A549 (cell line): ENCODE measurements around the gene CDC45. TPM values are rescaled to one million over a fixed set of nuclear protein-coding genes. Genes with fewer than 3 reads are reported as not detected.
"Not testable (repeated sequence)": the region's sequence is repeated elsewhere in the genome, so short reads cannot be mapped to it uniquely, and the experiment has no call there.

Source experiments
- ATAC-seq, 2 experiments: fragments of 200-7000 bp in 1 of 2; fragments of >200 bp in 1 of 2; cut with Nextera tagmentation in 1 of 2; cut with Tn5 transposase in 1 of 2; 3 replicates each; pipeline versions ENCODE4 v1.8.0 to v1.9.1; 2018 to 2020; ENCODE audit warnings: mild to moderate bottlenecking in 1 of 2, moderate library complexity in 1 of 2
- CTCF ChIA-PET: fragments of 300-600 bp; sonication (Branson Sonifier 250); formaldehyde crosslinking; extraction: SDS; loops from one replicate; lab custom pipeline; 2021; ENCODE audit warnings: antibody characterized with exemption, inconsistent platforms; lab: Yijun Ruan, JAX
- POLR2A ChIA-PET: fragments of 350-600 bp; formaldehyde crosslinking; extraction: SDS; loops from one replicate; lab custom pipeline; 2021; ENCODE audit warnings: antibody characterized with exemption, inconsistent platforms; lab: Yijun Ruan, JAX
- DNase-seq, 2 experiments: peaks; one replicate each; pipeline versions ENCODE4 v3.0.0 to v3.0.0-alpha.2; 2011 to 2016; ENCODE audit warnings: low read depth in 1 of 2, low spot score in 1 of 2
- FAIRE-seq: peaks from 2 replicates; lab custom pipeline; 2011; peaks lifted over from hg19 to GRCh38; lab: Jason Lieb, UNC
- H3K27ac ChIP-seq, 2 experiments: fragments of >200 bp; sonication (Bioruptor Twin); formaldehyde crosslinking; 3 replicates each; pipeline ENCODE4 v1.5.1; 2016 to 2017
- H3K4me1 ChIP-seq: fragments of >200 bp; sonication (Bioruptor Twin); formaldehyde crosslinking; 3 replicates; pipeline ENCODE4 v1.6.1; 2016
- H3K4me2 ChIP-seq: fragments of >200 bp; sonication (Bioruptor Twin); formaldehyde crosslinking; 3 replicates; pipeline ENCODE4 v1.6.1; 2016
- H3K4me3 ChIP-seq: fragments of >200 bp; sonication (Bioruptor Twin); formaldehyde crosslinking; 3 replicates; pipeline ENCODE4 v1.5.1; 2016
- H3K9me3 ChIP-seq: fragments of >200 bp; sonication (Bioruptor Twin); formaldehyde crosslinking; 3 replicates; pipeline ENCODE4 v1.6.1; 2016
- BHLHE40 ChIP-seq: IDR thresholded peaks from 2 replicates; pipeline ENCODE4 v1.6.1; 2012; ENCODE audit warnings: low read depth, low read length, inconsistent platforms
- EHMT2 ChIP-seq: fragments of 200-600 bp; sonication (generic); IDR thresholded peaks from 2 replicates; pipeline ENCODE4 v1.6.1; 2016; ENCODE audit warnings: antibody characterized with exemption, low read depth, mild to moderate bottlenecking, moderate library complexity
- EP300 ChIP-seq, 2 experiments: fragments of >200 bp; sonication (Bioruptor Twin); formaldehyde crosslinking; IDR thresholded peaks; 2 replicates in 1 of 2; 3 replicates in 1 of 2; pipeline ENCODE4 v1.6.1; 2016 to 2017
- HOXA7 ChIP-seq: fragments of 250-450 bp; sonication (Bioruptor Pico); IDR thresholded peaks from 2 replicates; pipeline ENCODE4 v1.5.0; 2020; ENCODE audit warnings: mild to moderate bottlenecking, moderate library complexity
- KDM1A ChIP-seq: fragments of 200-600 bp; sonication (generic); IDR thresholded peaks from 2 replicates; pipeline ENCODE4 v1.6.1; 2016; ENCODE audit warnings: low read depth, mild to moderate bottlenecking
- MAZ ChIP-seq: fragments of 150-350 bp; IDR thresholded peaks from 2 replicates; pipeline ENCODE4 v1.6.1; 2014; ENCODE audit warnings: antibody characterized with exemption, low read depth, low read length, borderline replicate concordance
- NFE2L2 ChIP-seq: fragments of 150-350 bp; conservative IDR thresholded peaks from 2 replicates; pipeline ENCODE4 v1.6.1; 2014; ENCODE audit warnings: low read length
- NR3C1 ChIP-seq: fragments of >200 bp; sonication (Bioruptor Twin); formaldehyde crosslinking; IDR thresholded peaks from 3 replicates; pipeline ENCODE4 v1.6.1; 2017
- RCOR1 ChIP-seq: fragments of 150-350 bp; IDR thresholded peaks from 2 replicates; pipeline ENCODE4 v1.6.1; 2014; ENCODE audit warnings: antibody characterized with exemption, low read length, low read depth
- ZC3H11A ChIP-seq: fragments of 450-650 bp; IDR thresholded peaks from 2 replicates; pipeline ENCODE4 v1.6.1; 2014; ENCODE audit warnings: antibody characterized with exemption, mild to moderate bottlenecking
- ZNF302 ChIP-seq: fragments of 250-450 bp; sonication (Bioruptor Pico); IDR thresholded peaks from 2 replicates; pipeline ENCODE4 v1.9.0; 2021; ENCODE audit warnings: inconsistent platforms, mild to moderate bottlenecking, moderate library complexity
- ZSCAN20 ChIP-seq: fragments of 250-450 bp; sonication (Bioruptor Pico); IDR thresholded peaks from 2 replicates; pipeline ENCODE4 v1.8.0; 2022; ENCODE audit warnings: mild to moderate bottlenecking, moderate library complexity
- WGBS: methylation state at CpG from one replicate; pipeline ENCODE4 v1.1.6; 2017; ENCODE audit errors: missing lambda C conversion rate; 5-methylcytosine and 5-hydroxymethylcytosine counted together
- polyA plus RNA-seq, 4 experiments: library from polyadenylated mRNA; depleted of rRNA in 3 of 4; stranded (reverse); fragments of >200 nt; fragmentation: RNase III in 1 of 4; extraction: RNeasy Plus Mini Kit Qiagen cat#74134 plus additional on column Dnase treatment in 1 of 4; gene quantifications; 2 replicates in 3 of 4; 3 replicates in 1 of 4; pipeline ENCODE4 v1.2.3, GENCODE V29; 2011 to 2017
- TF ChIP-seq, protein P1 (sequence below): fragments of >200 bp; sonication (Bioruptor Twin); formaldehyde crosslinking; IDR thresholded peaks from 3 replicates; pipeline ENCODE4 v1.5.1; 2016
- TF ChIP-seq, protein P2 (sequence below): fragments of 200-600 bp; sonication (generic); IDR thresholded peaks from 2 replicates; pipeline ENCODE4 v1.6.1; 2016; ENCODE audit warnings: antibody characterized with exemption, mild to moderate bottlenecking, moderate library complexity
- TF ChIP-seq, protein P3 (sequence below): fragments of 450-650 bp; IDR thresholded peaks from 2 replicates; pipeline ENCODE4 v1.6.1; 2014; ENCODE audit warnings: antibody characterized with exemption
- TF ChIP-seq, protein P4 (sequence below): fragments of >200 bp; sonication (Bioruptor Twin); formaldehyde crosslinking; IDR thresholded peaks from 2 replicates; pipeline ENCODE4 v1.6.1; 2016
- TF ChIP-seq, protein P5 (sequence below): fragments of 150-350 bp; IDR thresholded peaks from 2 replicates; pipeline ENCODE4 v1.6.1; 2014; ENCODE audit warnings: low read depth, mild to moderate bottlenecking, low read length
- TF ChIP-seq, protein P6 (sequence below): IDR thresholded peaks from 2 replicates; pipeline ENCODE4 v1.6.1; 2012

Gene CDC45
- polyA plus RNA-seq, 2 of the 4 experiments (the other 2 are of a cell fraction), result 47.2 to 51.6 TPM

DNA sequence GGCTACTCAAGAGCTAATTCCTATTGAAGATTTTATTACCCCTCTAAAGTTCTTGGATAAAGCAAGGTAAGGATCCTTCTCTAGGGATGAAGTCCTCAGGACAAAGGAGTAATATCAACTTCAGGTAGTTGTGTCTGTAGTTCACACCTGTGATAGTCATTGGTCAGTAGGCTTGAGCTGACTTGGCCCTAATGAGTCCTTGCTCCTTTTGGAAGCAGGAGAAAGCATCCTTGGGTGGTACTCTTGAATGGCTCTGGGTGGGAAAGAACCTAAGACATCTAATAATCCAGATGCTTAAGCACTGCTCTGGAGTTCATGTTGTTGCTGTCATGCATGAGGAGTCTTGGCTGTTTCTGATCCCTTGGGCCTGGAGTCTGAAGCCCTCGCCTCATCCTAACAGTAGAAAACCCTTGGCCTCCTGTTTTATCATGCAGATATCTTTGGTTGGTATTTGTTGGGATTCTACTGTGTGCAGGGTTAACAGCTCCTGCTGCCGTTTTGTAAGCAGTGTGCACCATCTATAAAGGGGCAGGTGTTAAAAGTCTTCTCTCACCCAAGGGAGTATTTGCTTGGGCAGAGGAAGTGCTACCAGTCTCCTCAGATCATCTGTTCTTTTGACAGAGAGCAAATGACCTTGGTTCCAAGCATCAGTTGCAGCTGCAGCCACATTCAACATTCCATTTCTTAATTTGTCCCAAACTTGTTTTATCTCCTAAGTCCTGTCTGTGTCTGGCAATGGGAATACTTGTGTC is 44.7 kb upstream of the CDC45 start:
- Histone ChIP-seq H3K4me3 (no peak overlapping the region), H3K4me2 (no peak overlapping the region), H3K9me3 (no peaks in the 10 kb centered on the region), H3K4me1 (peaks cover 4% of the 10 kb centered on the region), H3K27ac (no peak overlapping the region)
- ATAC-seq, result no peak
- ChIA-PET POLR2A (no interaction called here), CTCF (interaction anchor here (1.2 to 1.9 kb wide), 2 partner anchors 10 to 290 kb away, joined by 4 to 7 read pairs; partner anchors contain the start of gene ESS2)
- DNase-seq, result no peak
- FAIRE-seq, result no peak
- WGBS, result 92% methylated on average over 2 of the region's 2 CpGs
- TF ChIP-seq NR3C1 (no peak), EHMT2 (no peak), RCOR1 (no peak), ZSCAN20 (CRISPR knock-in tag) (no peak), ZNF302 (no peak), BHLHE40 (no peak)
- TF ChIP-seq, protein P1, sequence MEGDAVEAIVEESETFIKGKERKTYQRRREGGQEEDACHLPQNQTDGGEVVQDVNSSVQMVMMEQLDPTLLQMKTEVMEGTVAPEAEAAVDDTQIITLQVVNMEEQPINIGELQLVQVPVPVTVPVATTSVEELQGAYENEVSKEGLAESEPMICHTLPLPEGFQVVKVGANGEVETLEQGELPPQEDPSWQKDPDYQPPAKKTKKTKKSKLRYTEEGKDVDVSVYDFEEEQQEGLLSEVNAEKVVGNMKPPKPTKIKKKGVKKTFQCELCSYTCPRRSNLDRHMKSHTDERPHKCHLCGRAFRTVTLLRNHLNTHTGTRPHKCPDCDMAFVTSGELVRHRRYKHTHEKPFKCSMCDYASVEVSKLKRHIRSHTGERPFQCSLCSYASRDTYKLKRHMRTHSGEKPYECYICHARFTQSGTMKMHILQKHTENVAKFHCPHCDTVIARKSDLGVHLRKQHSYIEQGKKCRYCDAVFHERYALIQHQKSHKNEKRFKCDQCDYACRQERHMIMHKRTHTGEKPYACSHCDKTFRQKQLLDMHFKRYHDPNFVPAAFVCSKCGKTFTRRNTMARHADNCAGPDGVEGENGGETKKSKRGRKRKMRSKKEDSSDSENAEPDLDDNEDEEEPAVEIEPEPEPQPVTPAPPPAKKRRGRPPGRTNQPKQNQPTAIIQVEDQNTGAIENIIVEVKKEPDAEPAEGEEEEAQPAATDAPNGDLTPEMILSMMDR, result no peak

DNA sequence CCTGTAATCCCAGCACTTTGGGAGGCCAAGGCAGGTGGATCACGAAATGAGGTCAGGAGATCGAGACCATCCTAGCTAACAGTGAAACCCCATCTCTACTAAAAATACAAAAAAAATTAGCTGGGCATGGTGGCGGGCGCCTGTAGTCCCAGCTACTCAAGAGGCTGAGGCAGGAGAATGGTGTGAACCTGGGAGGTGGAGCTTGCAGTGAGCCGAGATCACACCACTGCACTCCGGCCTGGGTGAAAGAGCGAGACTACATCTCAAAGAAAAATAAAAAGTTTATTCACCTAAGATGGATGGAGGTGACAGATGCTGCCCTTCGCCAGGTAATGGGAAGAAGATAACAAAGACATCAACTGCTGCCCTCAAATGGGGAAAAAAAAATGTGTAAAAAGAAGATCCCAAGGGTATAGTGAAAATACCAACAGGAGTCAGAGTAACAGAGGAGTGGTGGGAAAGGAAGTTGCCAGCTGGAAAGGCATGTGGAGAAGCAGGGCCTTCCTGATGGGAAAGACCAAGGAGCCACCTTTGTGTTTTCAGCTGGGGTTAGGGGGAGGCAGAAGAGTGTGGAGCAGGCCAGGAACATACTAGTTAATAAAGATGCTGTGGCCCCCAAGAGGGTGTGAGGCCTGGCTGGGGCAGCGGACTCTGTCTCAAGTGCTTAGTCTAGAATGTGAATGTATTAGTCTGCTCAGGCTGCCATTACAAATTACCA is 43.1 kb upstream of the CDC45 start:
- H3K4me1 ChIP-seq, H3K9me3 ChIP-seq, H3K4me3 ChIP-seq, POLR2A ChIA-PET, FAIRE-seq, H3K4me2 ChIP-seq, H3K27ac ChIP-seq, DNase-seq, CTCF ChIA-PET, ATAC-seq: not testable (repeated sequence)
- WGBS, result 97% methylated on average over 9 of the region's 9 CpGs

DNA sequence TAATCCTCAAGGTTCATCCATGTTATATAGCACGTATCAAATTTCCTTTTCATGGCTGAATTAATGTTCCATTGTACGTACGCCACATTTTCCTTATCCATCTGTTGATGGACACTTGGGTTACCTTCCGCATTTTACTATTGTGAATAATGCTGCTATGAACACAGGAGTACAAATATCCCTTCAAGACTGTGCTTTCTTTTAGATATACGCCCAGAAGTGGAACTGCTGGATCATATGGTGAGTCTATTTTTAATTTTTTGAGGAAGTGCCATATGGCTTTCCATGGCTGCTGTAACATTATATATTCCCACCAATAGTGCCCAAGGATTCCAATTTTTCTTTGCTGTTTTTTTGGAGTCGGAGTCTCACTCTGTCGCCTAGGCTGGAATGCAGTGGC is 41.4 kb upstream of the CDC45 start:
- no peak overlapping the region for H3K4me3 ChIP-seq
- WGBS, result 85% methylated on average over 7 of the region's 7 CpGs
- no peak for DNase-seq
- no peak for FAIRE-seq
- H3K4me1 ChIP-seq, result no peaks in the 10 kb centered on the region
- no peak overlapping the region for H3K4me2 ChIP-seq
- TF ChIP-seq ZNF302, result no peak
- ATAC-seq, result no peak
- CTCF ChIA-PET, result interaction anchor here (0.6 kb wide), 1 partner anchor 169 kb away, joined by 3 read pairs; no protein-coding TSS in a partner anchor
- no peaks in the 10 kb centered on the region for H3K9me3 ChIP-seq
- no peak overlapping the region for H3K27ac ChIP-seq
- POLR2A ChIA-PET, result no interaction called here

DNA sequence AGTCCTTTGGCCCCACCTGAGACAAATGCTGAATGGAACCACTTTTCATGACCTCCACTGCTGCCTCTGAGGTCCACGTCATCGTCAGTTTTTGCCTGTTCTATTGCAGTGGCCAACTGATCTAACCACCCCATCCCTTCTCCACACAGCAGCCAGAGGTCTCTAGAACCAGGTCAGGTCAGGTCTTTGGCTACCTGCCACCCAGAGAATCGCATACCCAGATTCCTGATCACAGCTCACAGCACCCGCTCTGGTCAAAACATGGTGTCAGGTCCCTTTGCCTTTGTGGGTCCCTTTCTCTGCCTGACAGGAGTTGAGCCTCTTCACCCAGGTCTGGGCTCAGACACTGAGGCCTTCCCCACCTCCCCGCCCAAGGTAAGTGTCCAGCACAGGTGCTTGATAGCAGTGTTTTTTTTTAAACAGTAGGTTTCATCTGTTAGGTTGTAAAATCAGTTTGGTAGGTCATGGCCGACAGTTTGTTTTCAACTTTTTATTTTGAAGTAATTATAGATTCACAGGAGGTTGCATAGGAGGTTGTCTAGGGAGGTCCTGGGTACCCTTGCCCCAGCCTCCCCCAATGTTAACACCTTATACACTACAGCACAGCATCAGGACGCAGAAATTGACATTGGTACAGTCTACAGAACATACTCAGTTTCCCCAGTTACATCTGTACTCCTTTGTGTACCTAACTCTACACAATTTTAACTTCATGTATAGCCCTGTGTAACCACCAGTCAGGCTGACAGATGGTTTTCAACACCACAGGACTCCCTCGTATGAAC is 39.1 kb upstream of the CDC45 start:
- Histone ChIP-seq H3K27ac (no peak overlapping the region), H3K4me3 (no peak overlapping the region), H3K4me1 (no peaks in the 10 kb centered on the region; the same call in 2 of the 3 replicates), H3K9me3 (no peaks in the 10 kb centered on the region), H3K4me2 (no peak overlapping the region)
- CTCF ChIA-PET, result no interaction called here
- DNase-seq, result no peak
- FAIRE-seq, result no peak
- POLR2A ChIA-PET, result no interaction called here
- 95% methylated on average over 6 of the region's 8 CpGs for WGBS
- no peak for ATAC-seq
- TF ChIP-seq KDM1A, result no peak
- TF ChIP-seq MAZ, result no peak
- TF ChIP-seq, protein P2, sequence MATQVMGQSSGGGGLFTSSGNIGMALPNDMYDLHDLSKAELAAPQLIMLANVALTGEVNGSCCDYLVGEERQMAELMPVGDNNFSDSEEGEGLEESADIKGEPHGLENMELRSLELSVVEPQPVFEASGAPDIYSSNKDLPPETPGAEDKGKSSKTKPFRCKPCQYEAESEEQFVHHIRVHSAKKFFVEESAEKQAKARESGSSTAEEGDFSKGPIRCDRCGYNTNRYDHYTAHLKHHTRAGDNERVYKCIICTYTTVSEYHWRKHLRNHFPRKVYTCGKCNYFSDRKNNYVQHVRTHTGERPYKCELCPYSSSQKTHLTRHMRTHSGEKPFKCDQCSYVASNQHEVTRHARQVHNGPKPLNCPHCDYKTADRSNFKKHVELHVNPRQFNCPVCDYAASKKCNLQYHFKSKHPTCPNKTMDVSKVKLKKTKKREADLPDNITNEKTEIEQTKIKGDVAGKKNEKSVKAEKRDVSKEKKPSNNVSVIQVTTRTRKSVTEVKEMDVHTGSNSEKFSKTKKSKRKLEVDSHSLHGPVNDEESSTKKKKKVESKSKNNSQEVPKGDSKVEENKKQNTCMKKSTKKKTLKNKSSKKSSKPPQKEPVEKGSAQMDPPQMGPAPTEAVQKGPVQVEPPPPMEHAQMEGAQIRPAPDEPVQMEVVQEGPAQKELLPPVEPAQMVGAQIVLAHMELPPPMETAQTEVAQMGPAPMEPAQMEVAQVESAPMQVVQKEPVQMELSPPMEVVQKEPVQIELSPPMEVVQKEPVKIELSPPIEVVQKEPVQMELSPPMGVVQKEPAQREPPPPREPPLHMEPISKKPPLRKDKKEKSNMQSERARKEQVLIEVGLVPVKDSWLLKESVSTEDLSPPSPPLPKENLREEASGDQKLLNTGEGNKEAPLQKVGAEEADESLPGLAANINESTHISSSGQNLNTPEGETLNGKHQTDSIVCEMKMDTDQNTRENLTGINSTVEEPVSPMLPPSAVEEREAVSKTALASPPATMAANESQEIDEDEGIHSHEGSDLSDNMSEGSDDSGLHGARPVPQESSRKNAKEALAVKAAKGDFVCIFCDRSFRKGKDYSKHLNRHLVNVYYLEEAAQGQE, result no peak
- TF ChIP-seq, protein P3, sequence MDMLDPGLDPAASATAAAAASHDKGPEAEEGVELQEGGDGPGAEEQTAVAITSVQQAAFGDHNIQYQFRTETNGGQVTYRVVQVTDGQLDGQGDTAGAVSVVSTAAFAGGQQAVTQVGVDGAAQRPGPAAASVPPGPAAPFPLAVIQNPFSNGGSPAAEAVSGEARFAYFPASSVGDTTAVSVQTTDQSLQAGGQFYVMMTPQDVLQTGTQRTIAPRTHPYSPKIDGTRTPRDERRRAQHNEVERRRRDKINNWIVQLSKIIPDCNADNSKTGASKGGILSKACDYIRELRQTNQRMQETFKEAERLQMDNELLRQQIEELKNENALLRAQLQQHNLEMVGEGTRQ, result no peak
- TF ChIP-seq, protein P4, sequence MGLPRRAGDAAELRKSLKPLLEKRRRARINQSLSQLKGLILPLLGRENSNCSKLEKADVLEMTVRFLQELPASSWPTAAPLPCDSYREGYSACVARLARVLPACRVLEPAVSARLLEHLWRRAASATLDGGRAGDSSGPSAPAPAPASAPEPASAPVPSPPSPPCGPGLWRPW, result no peak
- TF ChIP-seq, protein P5, sequence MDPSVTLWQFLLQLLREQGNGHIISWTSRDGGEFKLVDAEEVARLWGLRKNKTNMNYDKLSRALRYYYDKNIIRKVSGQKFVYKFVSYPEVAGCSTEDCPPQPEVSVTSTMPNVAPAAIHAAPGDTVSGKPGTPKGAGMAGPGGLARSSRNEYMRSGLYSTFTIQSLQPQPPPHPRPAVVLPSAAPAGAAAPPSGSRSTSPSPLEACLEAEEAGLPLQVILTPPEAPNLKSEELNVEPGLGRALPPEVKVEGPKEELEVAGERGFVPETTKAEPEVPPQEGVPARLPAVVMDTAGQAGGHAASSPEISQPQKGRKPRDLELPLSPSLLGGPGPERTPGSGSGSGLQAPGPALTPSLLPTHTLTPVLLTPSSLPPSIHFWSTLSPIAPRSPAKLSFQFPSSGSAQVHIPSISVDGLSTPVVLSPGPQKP, result no peak
- TF ChIP-seq EP300 (IDR thresholded peaks at IDR 0.05), result no peak
- no peak for TF ChIP-seq BHLHE40
- TF ChIP-seq NFE2L2, result no peak
- TF ChIP-seq ZC3H11A, result no peak
- TF ChIP-seq HOXA7, result no peak
- TF ChIP-seq, protein P6, sequence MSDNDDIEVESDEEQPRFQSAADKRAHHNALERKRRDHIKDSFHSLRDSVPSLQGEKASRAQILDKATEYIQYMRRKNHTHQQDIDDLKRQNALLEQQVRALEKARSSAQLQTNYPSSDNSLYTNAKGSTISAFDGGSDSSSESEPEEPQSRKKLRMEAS, result no peak
